GM15510 (cell line): ENCODE data around the gene AP3B1.

ENCODE experiments used
- POLR2A ChIP-seq: IDR thresholded peaks from 3 replicates; pipeline ENCODE4 v1.6.1; 2011; ENCODE audit warnings: borderline replicate concordance; ENCODE audit not compliant: insufficient read length; ENCODE audit errors: extremely low read depth

Gene AP3B1

GRCh38 chr5:78271766-78272165 is 22.7 kb downstream of the AP3B1 start:
- TF ChIP-seq POLR2A = no peak

GRCh38 chr5:78269088-78269703 is 25.3 kb downstream of the AP3B1 start:
- no peak for TF ChIP-seq POLR2A

GRCh38 chr5:78268356-78268755 is 26.1 kb downstream of the AP3B1 start:
- no peak for TF ChIP-seq POLR2A

GRCh38 chr5:78265163-78265562 is 29.3 kb downstream of the AP3B1 start:
- TF ChIP-seq POLR2A = no peak

- TF ChIP-seq POLR2A = no peak
Measured at GRCh38 chr5:78264600-78264999, 29.9 kb downstream of the AP3B1 start.

- no peak for TF ChIP-seq POLR2A
Measured at GRCh38 chr5:78260771-78261170, 33.7 kb downstream of the AP3B1 start.

GRCh38 chr5:78253201-78253600 is 41.3 kb downstream of the AP3B1 start:
- TF ChIP-seq POLR2A = no peak

- no peak for TF ChIP-seq POLR2A
Measured at GRCh38 chr5:78252715-78253114, 41.8 kb downstream of the AP3B1 start.

GRCh38 chr5:78251663-78252284 is 42.7 kb downstream of the AP3B1 start:
- no peak for TF ChIP-seq POLR2A

GRCh38 chr5:78245136-78245535 is 49.4 kb downstream of the AP3B1 start:
- no peak for TF ChIP-seq POLR2A

GRCh38 chr5:78243639-78244038 is 50.9 kb downstream of the AP3B1 start:
- TF ChIP-seq POLR2A = no peak

- TF ChIP-seq POLR2A = no peak
Measured at GRCh38 chr5:78243091-78243490, 51.4 kb downstream of the AP3B1 start.

GRCh38 chr5:78242001-78242400 is 52.5 kb downstream of the AP3B1 start:
- TF ChIP-seq POLR2A = no peak

GRCh38 chr5:78237911-78238310 is 56.6 kb downstream of the AP3B1 start:
- no peak for TF ChIP-seq POLR2A

GRCh38 chr5:78236046-78236445 is 58.5 kb downstream of the AP3B1 start:
- TF ChIP-seq POLR2A = no peak

GRCh38 chr5:78235289-78235688 is 59.2 kb downstream of the AP3B1 start:
- no peak for TF ChIP-seq POLR2A

- no peak for TF ChIP-seq POLR2A
Measured at GRCh38 chr5:78234804-78235203, 59.7 kb downstream of the AP3B1 start.

GRCh38 chr5:78232163-78232562 is 62.3 kb downstream of the AP3B1 start:
- no peak for TF ChIP-seq POLR2A

- no peak for TF ChIP-seq POLR2A
Measured at GRCh38 chr5:78224358-78224757, 70.1 kb downstream of the AP3B1 start.
